Measurements from ENCODE around the gene LILRA2.

DNA sequence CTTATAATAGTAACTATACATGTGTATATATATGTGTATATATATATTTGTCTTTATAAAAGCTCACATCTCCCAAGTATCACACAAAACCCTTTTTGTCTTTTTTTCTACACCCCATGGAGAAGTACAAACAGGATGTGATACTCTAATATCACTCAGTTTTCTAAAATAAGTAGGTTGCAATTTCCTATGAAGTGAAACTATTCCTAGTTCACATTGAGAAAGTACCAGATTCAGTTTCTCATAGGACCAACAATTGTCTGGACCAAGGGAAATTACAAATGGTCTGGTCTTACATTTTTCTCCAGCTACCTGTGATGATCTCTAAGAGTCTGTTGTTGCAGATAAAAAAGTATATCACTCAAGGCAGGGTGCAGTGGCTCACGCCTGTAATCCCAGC is 38.8 kb downstream of the LILRA2 start:
- no peak for TF ChIP-seq EZH2 (IDR thresholded peaks at IDR 0.05; ENCODE audit: low read length, missing control alignments)
- TF ChIP-seq, protein P1, sequence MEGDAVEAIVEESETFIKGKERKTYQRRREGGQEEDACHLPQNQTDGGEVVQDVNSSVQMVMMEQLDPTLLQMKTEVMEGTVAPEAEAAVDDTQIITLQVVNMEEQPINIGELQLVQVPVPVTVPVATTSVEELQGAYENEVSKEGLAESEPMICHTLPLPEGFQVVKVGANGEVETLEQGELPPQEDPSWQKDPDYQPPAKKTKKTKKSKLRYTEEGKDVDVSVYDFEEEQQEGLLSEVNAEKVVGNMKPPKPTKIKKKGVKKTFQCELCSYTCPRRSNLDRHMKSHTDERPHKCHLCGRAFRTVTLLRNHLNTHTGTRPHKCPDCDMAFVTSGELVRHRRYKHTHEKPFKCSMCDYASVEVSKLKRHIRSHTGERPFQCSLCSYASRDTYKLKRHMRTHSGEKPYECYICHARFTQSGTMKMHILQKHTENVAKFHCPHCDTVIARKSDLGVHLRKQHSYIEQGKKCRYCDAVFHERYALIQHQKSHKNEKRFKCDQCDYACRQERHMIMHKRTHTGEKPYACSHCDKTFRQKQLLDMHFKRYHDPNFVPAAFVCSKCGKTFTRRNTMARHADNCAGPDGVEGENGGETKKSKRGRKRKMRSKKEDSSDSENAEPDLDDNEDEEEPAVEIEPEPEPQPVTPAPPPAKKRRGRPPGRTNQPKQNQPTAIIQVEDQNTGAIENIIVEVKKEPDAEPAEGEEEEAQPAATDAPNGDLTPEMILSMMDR (conservative IDR thresholded peaks at IDR 0.05 in 1 of 2, IDR thresholded peaks at IDR 0.05 in 1 of 2; ENCODE audit: low read depth in 1 of 2, low read length in 2 of 2), result no peak
